ENCODE data around the gene ZNF268.

DNA sequence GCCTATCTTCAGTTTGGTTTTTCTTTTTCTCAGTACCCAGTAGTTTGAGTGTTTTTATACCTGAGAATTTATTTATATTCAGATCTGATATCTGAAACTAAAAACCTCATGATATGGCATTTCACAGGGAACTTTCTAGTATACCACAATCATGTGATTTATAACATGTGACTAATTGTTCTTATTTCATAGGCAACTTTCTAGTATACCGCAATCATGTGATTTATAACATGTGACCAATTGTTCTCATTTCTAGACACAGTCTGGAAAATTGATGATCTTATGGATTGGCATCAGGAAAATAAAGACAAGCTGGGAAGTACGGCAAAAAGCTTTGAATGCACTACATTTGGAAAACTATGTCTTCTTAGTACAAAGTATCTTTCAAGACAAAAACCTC is 20.6 kb downstream of the ZNF268 start:
- TF ChIP-seq EZH2phosphoT487 (IDR thresholded peaks at IDR 0.05; ENCODE audit: insufficient read depth, low read depth) (no peak), EZH2 (IDR thresholded peaks at IDR 0.05; ENCODE audit: insufficient read depth, poor library complexity, severe bottlenecking) (no peak)
